RPMI7951 (cell line): ENCODE measurements around the gene TNFRSF14. TPM values are rescaled to one million over a fixed set of nuclear protein-coding genes. Genes with fewer than 3 reads are reported as not detected.
"Not testable (repeated sequence)": the region's sequence is repeated elsewhere in the genome, so short reads cannot be mapped to it uniquely, and the experiment has no call there.

Experiments
- DNase-seq: peaks from one replicate; pipeline ENCODE4 v3.0.0-alpha.2; 2012; ENCODE audit warnings: low read depth
- total RNA-seq: library from RNA; depleted of rRNA; stranded (reverse); fragments of >200 nt; shearing (Covaris generic); gene quantifications from 2 replicates; pipeline ENCODE4 v1.2.3, GENCODE V29; 2014

The TNFRSF14 gene
- total RNA-seq, 1 experiment from 2014 or later: 26.8 TPM

DNA sequence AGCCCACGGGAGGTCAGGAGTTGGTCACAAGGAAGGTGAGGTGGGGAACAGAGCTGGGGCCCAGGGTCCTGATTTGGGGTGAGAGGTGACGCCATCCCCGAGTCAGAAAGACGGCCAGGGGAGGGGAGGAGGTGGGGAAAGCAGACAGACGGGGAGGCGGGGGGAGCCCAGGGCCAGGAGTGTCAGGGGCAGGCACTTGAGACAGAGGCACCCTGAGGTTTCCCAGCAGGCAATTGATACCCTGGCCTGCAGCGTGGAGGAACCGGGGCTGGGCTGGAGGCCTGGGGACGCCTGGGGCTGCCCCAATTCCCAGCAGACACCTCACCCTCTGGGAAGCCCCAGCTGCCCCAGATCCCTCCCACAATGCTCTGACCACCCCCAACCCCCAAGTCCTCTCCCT, 3.1 kb upstream of the TNFRSF14 start:
- not testable (repeated sequence) for DNase-seq

DNA sequence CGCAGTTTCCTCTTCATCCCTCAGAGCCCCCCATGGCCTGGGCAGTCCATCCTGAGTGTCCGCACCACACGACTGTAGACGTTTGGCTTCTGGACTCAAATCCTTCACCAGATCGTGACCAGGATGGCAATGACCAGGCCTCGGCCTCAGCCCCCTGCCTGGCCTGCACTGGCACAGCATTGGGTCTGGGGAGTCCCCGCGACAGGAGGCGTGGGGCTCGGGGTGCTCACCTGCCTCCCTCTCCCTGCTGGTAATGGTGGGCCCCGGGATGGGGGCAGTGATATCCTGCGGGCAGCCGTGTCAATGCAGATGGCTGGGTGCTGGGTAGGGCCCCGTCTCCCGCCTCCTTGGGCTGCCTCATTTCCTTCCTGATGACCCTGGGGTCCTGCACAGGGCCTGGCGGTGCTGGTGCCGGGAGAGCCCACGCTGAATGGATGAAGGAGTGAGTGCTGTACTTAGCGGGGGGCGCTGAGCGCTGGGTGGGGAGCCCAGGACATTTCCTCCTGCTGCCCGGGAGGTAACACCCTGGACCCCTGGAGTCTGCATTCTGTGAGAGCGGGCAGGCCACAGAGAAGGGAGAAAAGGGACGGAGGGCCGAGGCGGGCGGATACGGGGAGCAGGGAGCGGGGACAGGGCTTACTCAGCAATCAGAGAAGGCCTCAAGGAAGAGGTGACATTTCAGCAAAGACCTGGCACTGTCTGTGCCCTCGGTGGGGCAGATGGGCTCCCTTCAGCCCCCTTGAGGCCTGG, 2.1 kb upstream of the TNFRSF14 start:
- DNase-seq: no peak

DNA sequence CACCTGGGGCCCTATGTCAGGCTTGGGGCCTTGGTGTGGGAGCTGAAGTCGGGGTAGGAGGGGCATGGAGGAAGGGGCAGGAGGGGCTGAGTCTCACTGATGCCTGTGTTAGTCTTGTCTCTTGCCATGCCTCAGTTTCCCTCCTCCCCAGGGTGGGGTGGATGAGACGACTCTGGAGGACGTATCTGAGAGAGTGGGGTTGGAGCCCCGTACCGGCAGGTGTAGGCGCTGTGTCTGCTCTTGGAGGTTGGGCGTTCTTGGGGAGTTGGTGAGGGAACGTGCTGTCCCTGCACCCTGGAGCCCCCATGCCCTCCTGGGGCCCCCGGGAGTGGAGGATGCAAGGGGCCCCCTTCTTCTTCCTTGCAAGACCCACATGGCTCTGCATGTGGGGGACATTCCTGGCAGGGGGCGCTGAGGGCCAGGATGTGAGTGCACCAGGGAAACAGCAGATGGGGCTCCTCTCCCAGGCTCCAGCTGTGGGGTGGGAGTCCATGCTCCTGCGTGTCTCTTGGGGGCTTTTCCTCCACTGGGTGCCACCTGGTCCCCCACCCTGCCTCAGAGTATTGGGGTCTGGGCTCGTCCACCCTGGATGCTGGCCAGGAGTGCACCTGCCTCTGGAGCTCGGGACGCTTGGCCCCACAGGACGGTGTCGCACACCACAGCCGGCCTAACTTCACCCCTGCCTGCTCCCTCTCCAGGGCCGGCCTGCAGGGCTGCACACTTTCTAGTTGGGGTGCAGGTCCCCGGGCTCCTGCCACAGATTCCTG, 1.4 kb upstream of the TNFRSF14 start:
- peak; percentile 24 for DNase-seq

DNA sequence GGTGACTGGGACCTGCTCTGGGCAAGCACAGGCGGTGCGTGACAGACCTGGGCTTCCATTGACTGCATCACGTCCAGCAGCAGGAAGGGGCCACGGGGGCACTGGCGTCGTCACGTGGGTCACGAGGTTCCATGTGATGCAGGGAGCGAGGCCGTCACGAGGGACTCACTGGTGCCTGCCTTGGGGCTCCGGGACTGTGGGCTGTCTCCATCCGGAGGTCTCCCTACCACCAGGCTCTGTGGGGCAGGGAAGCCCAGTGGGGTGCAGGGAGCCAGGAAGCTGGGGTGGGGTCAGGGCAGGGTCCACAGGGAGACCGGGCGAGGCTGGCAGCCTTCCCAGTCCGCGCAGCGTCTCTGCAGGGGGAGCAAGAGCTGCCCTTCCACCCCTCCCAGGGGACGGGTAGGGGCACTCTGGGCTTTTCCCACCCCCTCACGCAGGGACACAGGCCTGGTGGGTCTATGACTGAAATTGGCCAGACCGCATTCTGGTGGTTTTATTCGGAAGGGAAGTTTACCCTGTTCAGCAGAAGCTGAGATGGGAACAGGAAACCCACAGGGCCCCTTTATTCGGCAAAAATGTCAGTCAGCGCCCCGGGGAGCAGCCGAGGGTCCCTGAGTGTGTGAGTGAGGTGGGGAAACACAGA, 416 bp upstream of the TNFRSF14 start:
- peak; percentile 64 for DNase-seq

DNA sequence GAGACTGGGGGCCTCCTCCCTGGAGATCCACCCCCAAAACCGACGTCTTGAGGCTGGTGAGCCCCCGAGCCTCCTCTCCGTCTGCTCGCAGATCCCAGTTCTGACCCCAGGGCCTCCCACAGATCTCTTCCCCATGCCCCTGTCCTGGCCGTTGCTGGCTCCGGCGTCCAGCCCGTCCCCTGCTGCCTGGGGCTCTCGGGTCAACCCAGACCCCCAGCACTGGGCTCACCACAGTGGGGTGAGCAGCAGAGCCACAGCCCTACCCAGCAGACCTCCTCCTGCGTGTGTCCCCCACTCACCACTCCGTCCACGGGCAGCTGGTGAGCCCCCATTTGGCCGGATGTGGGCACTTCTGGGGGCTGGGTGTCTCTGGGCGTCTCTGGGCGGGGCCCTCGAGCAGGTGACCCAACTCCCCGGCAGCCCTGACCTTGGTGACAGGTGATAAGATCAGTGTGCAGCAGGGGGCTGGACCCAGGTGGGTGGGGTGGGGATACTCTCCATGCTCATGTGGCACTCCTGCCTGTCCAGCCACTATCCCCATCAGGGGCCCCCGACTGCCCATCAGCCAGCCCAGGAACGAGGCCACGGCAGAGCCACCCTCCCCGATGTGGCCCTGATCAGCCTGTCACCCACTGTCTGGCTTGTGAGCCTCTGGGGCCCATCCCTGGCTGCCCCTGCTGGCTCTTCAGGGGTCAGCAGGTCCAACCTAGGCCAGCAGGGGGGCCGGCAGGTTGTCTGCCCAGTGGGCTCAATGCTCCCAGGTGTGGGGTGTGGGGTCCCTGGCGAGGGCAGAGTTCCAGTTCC, 709 bp downstream of the TNFRSF14 start:
- no peak for DNase-seq

DNA sequence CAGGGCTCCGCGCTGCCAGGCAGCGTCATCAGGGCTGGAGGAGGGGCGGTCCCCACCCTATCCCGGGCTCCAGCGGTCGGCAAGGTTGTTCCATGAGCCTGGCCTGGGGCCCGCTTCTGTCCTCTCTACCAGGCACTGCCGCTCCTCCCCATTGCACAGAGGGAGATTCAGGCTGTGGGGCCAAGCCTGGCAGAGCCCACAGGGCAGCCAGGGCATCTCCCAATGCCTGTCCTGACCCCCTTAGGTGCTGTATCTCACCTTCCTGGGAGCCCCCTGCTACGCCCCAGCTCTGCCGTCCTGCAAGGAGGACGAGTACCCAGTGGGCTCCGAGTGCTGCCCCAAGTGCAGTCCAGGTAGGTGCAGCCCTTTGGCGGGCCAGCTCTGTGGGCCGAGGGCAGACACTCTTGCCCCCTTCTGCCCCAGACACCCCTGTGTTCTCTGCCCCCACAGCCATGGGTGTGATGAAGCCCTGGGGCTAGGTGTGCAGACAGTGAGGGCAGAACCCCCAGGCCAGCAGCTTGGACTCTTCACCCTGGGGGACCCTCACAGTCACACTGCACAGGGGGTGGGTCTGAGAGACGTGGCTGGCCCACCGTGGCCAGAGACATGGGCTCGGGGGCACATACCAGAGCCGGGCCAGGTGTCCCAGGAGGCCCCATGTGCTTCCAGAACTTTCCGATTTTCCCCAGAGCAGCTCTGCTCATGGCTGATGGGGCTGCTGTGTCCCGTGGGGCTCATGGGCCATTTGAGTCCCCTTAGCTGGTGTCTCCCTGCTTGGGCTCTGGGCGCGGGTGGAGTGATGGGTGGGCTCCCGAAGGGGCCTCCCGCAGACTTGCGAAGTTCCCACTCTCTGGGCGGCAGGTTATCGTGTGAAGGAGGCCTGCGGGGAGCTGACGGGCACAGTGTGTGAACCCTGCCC, 1.6 kb downstream of the TNFRSF14 start:
- DNase-seq: no peak

DNA sequence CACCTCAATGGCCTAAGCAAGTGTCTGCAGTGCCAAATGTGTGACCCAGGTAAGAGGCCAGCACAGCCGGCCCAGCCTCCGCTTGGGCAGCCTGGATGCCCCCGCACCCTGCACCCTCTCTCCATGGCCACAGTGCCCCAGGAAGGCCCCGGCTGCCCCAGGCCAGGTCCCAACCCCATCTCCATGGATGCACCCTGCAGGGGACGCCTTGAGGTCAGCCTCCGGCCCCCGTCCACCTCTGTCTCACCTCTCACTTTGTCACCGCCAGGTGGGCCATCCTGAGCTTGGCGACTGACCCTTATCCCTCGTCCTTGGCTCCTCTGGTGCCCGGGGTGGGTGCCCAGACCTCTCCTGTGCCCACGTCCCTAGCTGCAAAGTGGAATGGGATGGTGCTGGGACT, 2.2 kb downstream of the TNFRSF14 start:
- DNase-seq: no peak

DNA sequence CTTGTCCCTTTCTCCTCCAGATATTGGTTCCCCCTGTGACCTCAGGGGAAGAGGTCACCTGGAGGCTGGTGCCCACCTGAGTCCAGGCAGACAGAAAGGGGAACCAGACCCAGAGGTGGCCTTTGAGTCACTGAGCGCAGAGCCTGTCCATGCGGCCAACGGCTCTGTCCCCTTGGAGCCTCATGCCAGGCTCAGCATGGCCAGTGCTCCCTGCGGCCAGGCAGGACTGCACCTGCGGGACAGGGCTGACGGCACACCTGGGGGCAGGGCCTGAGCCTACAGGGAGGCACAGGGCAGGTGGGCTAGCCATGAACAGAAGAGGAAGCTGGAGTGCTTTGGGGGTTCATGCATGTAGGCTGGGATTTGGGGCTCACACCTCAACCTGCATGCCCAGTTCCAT, 2.7 kb downstream of the TNFRSF14 start:
- no peak for DNase-seq

DNA sequence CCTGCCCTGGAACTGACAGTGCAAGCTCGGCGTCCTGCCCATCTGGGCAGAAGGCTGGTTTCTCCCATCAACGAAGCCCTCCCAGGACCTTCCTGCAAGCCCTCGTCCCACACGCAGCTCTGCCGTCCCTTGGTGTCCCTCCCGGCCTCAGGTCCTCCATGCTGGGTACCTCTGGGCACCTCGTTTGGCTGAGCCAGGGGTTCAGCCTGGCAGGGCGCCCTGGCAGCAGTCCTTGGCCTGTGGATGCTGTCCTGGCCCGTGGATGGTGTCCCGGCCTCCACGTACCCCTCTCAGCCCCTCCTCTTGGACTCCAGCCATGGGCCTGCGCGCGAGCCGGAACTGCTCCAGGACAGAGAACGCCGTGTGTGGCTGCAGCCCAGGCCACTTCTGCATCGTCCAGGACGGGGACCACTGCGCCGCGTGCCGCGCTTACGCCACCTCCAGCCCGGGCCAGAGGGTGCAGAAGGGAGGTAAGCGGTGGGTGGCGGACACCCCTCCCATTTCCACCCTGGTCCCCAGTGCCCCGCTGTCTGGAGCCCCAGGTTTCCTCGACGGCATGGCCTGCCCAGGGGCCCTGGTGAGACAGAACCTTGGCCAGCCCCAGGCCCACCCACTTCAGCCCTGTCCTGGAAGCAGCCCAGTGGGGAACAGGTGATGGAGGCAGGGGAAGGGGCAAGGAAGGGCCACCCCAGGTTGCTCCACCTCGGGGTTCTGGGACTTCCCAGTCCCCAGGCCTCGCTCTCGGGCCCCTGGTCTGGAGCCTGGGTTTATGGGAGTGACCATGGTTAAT, 3.5 kb downstream of the TNFRSF14 start:
- DNase-seq: no peak

DNA sequence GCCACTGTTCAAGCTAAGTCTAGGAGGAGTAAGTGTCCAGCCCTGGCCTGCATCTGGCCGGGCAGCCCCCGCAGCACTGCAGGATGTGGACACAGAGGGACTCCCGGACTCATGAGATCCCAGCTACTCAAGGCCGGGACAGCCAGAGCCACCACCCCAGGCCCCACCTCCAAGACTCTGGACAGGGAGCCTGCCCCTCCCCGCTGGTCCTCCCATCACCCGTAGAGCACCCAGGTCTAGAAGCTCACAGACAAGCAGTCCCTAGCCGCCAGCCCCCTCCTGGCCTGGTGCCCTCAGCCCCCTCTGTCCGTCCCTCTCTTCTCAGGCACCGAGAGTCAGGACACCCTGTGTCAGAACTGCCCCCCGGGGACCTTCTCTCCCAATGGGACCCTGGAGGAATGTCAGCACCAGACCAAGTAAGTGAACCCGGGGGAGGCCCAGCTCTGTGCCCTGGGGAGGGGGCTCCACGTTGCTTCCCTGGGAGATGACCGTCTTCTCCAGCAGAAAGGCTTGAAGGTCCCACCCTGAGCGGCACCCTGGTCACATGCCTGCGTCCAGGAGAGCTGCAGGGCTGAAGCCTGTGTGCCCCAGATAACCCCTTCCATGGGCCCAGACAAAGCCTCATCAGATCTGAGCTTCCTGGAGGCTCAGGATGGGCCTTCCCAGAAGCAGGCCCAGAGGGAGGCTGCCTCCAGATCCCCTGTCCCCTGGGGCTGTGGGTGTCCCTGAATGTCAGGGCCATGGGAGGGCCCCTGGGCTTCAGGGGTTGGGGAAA, 4.3 kb downstream of the TNFRSF14 start:
- DNase-seq: no peak

DNA sequence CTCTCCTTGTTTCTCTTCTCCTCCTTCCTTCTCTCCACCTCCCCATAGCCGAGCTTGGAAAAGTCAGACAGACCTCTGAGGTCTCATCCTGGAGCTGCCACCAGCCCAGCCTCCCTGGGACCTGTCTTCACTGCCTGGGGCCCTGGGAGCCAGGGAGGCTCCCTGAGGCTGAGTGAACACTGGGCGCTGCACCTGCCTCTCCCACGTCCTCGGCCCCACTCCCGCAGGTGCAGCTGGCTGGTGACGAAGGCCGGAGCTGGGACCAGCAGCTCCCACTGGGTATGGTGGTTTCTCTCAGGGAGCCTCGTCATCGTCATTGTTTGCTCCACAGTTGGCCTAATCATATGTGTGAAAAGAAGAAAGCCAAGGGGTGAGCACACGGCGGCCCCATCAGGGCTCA, 5.3 kb downstream of the TNFRSF14 start:
- DNase-seq: no peak

DNA sequence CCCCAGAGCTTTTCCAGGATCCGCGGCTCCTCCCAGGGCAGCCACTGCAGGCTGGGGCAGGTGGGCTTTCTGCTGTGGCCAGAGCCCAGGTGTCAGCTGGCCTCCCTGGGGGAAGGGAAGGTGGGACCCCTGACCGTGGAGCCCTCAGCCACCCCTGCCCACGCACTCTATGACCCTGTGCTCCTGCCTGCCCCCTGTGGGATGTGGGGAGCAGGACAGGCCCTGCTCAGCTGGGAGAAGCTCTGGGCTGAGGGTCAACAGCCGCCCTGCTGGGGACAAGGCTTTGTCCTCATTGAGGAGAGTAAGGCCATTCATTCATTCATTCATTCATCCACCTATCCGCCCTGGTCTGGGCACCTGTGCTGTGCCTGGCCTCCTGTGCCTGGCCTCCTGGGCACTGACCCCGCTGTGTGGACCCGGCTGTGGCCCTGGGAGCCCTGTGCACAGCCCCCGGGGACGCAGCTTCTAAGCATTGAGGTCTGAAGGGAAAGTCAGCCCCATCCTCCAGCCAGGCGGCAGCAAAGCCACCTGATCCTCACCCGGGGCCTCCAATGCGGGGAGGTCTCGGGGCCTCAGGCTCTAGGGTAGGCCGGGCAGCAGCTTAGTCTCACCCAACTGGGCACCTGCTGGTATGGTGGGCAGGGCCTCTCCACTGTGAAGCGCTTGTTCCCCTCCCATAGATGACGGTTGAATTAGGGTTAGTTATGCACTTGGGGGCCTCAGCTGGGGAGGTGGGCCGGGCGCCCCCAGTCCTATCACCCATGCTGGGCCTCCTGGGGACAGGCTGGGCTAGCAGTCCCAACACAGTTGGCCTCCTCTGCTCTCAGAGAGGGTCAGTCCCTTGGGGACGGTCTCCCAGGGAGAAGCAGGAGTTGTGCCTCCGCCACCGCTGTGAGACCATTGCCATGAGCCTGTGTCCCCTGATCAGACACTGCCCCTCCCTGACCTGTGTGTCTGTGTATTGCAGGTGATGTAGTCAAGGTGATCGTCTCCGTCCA, 6.0 kb downstream of the TNFRSF14 start:
- DNase-seq: no peak

DNA sequence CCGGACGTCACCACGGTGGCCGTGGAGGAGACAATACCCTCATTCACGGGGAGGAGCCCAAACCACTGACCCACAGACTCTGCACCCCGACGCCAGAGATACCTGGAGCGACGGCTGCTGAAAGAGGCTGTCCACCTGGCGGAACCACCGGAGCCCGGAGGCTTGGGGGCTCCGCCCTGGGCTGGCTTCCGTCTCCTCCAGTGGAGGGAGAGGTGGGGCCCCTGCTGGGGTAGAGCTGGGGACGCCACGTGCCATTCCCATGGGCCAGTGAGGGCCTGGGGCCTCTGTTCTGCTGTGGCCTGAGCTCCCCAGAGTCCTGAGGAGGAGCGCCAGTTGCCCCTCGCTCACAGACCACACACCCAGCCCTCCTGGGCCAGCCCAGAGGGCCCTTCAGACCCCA, 7.0 kb downstream of the TNFRSF14 start:
- DNase-seq: no peak

DNA sequence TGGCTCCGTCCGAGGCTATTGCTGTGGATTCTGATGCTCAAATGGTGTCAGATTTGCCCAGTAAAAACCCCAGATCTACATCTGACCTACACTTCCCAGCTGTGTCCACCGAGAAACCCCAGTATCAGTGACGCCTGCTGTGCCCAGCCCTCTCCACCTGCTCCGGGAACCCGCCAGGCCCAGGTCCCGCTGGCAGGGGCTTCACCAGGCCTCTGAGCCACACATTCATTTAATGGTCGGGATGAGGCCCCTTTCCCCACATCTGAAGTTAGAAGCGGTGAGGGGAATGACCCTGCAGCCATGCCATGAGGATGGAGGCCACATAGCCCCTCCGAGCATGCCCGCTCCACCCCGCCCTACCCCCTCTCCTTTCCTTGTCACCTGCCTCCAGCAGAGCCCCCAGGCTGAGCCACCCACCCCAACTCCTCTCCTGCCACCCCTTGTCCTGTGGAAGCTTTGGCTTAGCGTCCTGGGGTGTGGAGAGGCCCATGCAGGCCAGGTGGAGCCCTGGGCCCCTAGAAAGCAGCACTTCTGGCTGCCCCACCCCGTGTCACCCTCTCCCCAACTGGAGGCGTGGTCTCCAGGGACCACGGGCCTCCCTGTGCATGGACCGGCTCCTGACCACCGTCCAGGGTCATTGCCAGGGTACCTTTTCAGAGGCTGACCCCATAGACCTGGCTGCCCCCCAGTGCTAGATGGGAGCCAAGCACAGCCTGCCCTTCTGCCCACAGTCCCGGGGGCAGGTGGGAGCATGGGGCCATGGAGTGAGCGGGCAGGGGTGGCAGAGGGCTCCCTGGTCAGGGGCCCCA, 8.0 kb downstream of the TNFRSF14 start:
- no peak for DNase-seq

DNA sequence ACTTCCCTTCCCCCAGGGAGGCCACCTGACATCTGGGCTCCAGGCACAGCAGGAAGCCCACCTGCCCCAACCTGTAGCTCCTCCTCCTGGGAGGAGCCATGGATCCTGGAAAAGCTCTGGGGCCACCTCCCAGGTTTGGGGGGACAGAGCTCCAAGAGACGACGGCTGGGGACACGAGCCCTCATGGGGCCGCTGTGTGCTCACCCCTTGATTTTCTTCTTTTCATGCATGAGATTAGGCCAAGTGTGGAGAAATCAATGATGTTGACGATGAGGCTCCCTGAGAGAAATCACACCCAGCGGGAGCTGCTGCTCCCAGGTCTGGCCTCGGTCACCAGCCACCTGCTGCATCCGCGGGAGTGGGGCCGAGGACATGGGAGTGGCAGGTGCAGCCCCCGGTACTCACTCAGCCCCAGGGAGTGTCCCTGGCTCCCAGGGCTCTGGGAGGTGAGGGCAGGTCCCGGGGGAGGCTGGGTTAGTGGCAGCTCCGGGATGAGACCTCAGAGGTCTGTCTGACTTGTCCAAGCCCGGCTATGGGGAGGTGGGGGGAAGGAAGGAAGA, 8.7 kb downstream of the TNFRSF14 start:
- no peak for DNase-seq

DNA sequence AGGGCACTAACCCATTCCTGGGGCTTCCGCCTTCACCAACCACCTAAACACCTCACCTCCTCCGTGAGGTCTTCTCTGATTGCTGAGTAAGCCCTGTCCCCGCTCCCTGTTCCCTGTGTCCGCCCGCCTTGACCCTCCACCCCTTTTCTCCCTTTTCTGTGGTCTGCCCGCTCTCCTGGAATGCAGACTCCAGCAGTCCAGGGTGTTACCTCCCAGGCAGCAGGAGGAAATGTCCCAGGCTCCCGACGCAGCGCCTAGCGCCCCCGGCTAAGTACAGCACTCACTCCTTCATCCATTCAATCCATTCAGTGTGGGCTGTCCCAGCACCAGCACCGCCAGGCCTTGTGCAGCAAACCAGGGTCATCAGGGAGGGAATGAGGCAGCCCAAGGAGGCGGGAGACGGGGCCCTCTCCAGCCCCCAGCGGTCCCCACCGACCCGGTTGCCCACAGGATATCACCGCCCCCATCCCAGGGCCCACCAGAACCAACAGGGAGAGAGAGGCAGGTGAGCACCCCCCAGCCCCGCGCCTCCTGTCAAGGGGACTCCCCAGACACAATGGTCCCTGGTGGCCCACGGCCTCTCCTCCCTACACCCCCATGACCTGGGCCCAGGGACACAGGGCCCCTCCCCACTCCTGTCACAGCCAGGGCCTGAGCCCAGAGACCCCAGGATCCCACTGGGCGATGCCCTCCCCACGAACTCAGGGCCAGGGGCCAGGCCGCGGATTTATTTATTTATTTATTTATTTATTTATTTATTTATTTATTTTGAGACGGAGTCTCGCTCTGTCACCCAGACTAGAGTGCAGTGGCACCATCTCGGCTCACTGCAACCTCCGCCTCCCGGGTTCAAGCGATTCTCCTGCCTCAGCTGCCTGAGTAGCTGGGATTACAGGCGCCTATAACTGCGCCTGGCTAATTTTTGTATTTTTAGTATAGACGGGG, 10.2 kb downstream of the TNFRSF14 start:
- DNase-seq: peak; percentile 65
